Cardiac septum (tissue), 1 donor: ENCODE results near the gene CD6. TPM values are rescaled to one million over a fixed set of nuclear protein-coding genes. Genes with fewer than 3 reads are reported as not detected.

ENCODE experiments used
- DNase-seq: peaks from one replicate; pipeline ENCODE4 v3.0.0-alpha.2; 2020; ENCODE audit warnings: low spot score
- intact Hi-C: fragments of 100-400 bp; cut with DNase I; formaldehyde crosslinking; loops from one replicate; pipeline ENCODE4 v1.14.0; 2022
- total RNA-seq: library from RNA; stranded (reverse); fragmentation: NEBNext Ultra II Directional; extraction: Animal tissue kit (Norgen Biotek cat#: 25700); gene quantifications from one replicate; pipeline ENCODE4 v1.2.1, GENCODE V29; 2021
- donor health status: DM: no; HTN: no; CAD: no.

The CD6 gene
- total RNA-seq, 1 donor from 2014 or later: 0.86 TPM

DNA sequence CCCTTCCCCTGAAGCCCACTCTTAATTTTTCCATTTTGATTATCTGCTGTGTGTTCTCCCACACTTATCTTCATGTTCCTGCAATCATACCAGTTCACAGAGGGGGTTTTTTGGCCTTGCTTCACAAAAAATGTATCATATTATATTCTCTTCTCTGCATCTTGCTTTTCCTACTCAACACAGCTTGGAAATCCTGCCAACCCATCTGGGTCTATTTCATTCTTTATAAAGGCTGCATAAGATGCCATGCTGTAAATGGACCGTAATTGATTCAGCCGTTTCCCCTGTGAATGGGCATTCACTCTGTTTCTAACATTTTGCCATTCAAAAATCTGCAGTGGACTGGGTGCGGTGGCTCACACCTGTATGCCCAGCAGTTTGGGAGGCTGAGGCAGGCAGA is 30.5 kb downstream of the CD6 start:
- no peak for DNase-seq
- intact Hi-C loops: no loop called here

DNA sequence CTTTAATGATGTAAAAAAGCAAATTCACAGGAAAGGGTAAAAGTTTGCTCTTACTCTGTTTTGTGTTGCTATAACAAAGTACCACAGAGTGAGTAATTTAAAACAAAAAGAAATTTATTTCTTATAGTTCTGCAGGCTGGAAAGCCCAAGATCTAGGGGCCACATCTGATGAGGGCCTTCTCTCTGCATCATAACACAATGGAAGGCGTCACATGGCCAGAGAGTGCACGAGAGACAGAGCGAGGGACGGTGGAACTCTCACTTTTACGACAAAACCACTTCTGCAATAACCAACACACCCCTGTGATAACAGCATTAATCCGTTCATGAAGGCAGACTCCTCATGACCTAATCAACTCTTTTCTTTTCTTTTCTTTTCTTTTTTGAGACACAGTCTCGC is 31.1 kb downstream of the CD6 start:
- no peak for DNase-seq
- intact Hi-C loops: no loop called here

DNA sequence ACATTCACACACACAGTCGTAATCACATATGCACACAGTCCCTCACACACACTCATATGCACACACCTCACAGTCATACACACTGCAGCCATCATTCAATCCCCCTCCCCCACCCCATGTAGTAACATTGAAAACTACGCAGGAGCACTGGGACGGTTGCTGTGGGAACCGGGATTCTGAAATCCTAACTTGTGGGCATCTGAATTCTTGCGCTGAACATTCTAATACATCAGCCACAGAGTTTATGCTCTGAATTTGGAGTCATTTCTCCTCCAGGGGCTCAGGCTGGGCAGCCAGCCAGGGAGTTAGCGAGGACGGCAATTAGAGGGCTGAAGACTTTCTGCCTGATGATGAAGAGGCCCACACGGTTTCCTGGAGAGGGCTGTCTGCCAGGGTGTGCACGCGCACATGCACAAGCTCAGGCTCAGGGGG is 32.7 kb downstream of the CD6 start:
- no peak for DNase-seq
- intact Hi-C loops: no loop called here

DNA sequence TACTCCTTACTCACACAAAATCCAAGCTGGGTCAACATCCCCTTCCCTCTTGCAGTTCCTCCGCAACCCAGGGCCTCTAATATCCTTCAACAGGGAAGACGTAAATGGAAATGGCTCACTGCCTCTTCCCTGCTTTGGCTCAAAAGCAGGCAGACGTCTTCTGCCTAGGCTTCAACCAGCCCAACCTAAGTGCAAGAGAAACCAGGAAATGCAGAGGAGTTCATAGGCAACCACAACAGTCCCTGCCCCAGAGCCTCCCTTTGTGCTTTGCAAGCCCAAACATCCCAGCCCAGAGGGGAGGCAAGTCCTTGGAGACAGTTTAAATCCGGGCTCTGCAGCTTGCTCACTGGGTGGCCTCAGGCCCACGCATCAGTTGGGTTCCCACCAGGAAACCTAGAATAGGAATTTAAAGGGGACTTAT is 33.3 kb downstream of the CD6 start:
- intact Hi-C loops: no loop called here
- DNase-seq: no peak

DNA sequence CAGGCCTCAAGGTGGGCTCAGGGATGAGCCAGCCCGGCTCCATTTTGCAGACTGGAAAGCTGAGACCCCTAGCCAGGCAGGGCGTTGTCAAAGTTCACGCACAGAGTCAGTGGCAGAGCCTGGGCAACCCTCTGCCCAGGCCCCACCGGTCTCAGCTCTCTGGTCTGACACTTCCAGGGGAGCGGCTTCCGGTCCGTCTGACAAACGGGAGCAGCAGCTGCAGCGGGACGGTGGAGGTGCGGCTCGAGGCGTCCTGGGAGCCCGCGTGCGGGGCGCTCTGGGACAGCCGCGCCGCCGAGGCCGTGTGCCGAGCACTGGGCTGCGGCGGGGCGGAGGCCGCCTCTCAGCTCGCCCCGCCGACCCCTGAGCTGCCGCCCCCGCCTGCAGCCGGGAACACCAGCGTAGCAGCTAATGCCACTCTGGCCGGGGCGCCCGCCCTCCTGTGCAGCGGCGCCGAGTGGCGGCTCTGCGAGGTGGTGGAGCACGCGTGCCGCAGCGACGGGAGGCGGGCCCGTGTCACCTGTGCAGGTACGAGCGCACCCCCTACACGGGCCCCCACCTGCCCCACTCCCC is 36.0 kb downstream of the CD6 start:
- intact Hi-C loops: no loop called here
- DNase-seq: no peak

DNA sequence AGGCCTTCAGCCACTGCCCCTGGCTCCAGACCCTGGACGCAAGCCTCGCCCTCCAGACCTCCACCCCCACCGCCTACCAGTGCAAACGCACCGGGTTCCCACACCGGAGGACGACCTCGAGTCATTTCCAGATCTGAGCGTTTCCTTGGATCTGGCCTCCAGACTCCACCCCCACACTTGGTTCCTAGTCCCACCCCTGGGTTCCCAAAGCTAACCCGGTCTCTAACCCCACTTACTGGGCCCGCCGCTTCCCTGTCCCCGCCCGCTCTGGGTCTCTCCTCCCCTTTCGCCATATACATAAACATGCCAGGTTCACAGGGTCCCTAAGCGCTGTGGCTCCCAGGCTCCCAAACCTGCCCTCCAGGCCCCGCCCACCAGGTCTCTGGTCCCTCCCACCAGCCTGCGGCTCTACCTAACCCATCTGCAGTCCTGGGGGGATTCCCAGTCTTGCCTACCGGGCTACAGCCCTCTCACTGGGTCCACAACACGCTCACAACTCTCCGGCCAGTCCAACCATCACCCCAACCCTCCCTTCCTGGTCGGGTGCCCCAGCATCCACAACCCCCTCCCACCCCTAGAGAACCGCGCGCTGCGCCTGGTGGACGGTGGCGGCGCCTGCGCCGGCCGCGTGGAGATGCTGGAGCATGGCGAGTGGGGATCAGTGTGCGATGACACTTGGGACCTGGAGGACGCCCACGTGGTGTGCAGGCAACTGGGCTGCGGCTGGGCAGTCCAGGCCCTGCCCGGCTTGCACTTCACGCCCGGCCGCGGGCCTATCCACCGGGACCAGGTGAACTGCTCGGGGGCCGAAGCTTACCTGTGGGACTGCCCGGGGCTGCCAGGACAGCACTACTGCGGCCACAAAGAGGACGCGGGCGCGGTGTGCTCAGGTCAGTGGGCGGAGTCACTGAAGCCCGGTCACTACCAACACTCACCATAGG is 36.7 kb downstream of the CD6 start:
- DNase-seq: no peak
- intact Hi-C loops: no loop called here

DNA sequence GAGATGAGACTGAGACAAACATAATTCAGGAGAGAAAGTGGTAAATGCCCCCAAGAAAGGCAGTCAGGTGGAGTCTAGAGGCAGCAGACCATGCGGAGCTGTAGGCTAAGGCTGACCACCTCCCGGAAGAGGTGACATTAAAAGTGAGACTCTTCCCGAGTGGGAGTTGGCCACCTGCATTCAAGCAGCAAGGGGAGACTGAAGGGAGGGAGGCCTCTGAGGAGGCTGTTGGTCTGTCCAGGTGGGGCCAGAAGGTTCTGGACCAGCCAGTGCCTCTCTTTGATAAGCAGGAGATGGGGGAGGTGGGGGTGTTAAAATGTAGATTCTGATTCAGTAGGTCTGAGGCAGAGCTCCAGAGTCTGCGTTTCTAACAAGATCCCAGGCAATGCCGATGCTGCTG is 37.5 kb downstream of the CD6 start:
- intact Hi-C loops: no loop called here
- DNase-seq: no peak

DNA sequence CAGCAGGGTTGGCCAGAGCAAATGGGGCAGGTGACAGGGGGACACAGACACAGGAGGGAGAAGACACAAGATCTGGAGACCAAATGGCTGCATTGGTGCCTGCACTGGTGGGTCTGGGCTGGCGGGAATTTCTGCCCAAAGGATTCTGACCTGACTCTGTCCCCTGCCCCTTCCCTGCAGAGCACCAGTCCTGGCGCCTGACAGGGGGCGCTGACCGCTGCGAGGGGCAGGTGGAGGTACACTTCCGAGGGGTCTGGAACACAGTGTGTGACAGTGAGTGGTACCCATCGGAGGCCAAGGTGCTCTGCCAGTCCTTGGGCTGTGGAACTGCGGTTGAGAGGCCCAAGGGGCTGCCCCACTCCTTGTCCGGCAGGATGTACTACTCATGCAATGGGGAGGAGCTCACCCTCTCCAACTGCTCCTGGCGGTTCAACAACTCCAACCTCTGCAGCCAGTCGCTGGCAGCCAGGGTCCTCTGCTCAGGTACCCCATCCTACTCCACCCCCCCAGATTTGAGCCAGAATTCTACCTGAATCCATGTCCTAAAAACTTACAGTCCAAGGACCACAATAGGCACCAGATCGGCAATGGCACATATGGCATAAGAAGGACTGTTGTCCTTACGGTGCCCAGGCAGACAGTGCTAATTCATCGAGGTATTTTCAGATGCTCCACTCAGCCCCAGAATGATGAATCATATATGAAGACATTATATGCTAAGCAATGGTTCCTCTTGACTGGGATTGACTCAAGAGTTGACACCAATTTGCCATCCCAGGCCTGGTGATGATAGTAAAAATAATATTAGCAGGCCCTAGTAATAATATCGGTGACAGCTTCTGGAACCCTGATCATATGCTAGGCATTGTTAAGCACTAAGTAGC is 38.2 kb downstream of the CD6 start:
- no peak for DNase-seq
- intact Hi-C loops: no loop called here

DNA sequence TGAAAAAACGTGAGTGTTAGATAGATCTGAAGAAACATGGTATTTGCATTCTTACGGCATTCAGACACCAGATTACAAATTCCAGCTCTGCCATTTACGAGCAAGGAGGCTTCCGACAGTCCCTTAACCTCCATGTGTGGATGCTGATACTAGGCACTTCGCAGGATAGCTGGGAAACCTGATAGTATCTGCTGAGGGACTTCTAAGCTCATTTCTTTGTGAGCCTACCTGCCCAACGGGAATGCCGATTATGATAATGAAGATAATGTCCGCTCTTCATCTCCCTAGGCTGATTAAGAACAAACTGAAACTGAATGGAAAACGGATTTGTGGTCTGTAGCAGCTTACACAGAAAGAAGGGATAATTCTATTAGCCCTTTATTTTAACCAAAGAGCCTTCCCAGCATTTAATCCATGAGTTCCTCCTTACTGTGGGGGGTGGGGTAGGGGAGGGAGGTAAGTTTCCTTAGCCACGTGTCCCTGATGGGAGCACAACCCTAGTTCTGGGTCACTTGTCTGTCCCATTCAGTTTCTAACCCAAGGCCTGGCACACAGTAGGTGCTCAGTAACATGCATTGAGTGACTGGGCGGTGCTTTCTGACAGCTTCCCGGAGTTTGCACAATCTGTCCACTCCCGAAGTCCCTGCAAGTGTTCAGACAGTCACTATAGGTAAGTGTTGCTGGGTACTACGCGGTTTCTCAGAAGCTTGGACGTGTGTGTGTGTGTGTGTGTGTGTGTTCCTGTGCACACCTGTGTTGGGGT is 39.2 kb downstream of the CD6 start:
- DNase-seq: no peak
- intact Hi-C loops: no loop called here

DNA sequence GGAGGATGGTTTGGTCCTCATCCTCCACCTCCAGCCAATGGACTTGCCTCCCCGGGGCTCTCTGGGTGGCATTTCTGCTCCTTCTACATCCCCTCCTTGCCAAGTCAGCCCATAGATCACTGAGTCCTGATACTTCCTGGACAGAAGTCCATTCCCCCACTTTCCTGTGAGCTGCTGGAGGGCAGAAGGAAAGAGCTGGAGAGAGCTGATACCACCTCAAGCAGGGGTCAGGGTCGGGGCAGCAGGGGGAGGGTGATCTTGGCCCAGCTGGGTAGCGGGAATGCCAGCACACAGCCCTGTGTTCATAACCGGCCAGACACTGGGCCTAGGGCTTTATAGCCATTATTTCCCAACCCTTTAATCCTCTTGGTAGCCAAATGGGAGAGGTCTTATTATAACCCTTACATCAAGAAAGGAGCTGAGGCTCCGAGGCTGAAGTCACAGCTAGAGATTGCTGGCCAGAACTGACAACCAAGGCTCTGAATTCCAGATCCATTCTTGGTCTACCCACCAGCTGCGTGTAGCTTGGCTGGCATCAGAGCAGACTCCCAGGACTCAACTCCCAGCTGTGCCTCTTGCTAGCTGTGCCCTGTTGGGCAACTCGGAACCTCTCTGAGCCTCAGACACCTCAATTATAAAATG is 39.9 kb downstream of the CD6 start:
- no peak for DNase-seq
- intact Hi-C loops: no loop called here

DNA sequence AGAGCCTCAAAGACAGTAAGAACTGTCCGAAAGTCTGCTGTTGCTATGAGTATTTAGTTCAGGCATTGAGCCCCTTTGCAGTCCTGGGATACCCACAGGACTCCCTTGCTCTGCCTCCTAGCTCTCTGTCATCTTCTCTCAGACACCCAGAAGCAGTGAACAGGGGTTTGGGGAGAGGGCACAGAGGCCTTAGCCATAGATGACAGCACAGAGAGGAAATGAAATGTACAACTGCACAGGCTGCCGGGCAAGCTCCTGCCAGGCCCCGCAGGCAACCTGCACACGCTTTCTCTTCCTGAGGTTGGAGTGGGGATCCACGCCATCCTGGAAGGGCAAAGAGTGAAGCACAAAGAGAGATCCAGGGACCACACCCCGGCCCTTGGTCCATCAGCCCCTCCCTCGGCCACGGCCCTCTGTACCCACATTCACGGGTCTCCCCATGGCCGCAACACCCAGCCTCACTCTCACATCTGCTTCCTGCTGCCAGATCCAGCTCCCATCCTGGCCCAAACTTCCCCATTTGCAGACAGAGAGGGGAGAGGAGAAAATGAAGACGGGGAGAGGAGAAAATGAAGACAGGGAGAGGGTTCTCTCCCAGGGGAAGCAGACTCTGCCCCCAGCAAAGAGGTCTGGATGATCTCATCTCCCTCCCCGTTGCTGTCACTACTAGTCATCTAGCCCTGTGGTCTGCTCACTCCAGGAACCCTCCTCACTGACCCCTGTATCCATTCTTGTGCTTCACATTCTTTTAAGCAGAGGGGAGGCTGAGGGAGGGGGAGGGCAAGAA is 40.7 kb downstream of the CD6 start:
- intact Hi-C loops: no loop called here
- DNase-seq: no peak

DNA sequence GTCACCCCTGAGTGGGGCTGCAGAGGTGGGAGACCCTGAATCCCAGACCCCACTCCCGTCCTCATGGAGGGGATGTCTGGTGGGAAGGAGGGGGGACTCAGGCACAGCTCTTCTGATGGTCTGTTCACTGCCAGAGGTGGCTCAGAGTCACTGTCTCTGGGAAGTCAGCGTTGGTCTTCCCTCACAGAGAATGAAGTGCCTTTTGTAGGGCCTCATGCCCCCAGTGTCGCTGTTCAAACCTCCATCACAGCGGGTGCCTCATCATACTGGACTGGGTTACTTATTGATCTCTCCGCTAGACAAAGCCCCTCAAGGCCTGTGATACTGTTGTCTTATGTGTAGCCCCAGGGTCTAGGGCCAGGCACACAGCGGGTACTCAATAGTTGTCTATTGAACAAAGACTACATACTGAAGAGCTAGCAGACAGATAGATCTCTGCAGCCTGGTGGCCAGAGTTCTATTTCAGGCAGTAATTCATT is 41.3 kb downstream of the CD6 start:
- DNase-seq: no peak
- intact Hi-C loops: no loop called here

DNA sequence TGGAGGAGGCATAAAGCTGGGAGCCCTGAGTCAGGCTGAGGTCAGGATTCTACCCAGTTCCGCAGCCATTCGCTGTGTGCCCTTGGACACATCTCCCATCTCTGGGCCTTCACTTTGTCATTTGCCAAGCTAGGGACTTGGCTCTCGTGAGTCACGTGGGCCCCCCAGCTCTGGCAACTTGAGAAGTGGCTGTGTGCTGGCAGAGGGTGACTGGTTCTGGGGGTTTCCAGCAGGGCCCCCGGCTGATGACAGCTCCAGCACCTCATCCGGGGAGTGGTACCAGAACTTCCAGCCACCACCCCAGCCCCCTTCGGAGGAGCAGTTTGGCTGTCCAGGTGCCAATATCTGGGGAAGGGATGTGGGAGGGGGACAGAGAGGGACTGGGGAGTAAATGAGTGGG is 46.6 kb downstream of the CD6 start:
- no peak for DNase-seq
- intact Hi-C loops: no loop called here

DNA sequence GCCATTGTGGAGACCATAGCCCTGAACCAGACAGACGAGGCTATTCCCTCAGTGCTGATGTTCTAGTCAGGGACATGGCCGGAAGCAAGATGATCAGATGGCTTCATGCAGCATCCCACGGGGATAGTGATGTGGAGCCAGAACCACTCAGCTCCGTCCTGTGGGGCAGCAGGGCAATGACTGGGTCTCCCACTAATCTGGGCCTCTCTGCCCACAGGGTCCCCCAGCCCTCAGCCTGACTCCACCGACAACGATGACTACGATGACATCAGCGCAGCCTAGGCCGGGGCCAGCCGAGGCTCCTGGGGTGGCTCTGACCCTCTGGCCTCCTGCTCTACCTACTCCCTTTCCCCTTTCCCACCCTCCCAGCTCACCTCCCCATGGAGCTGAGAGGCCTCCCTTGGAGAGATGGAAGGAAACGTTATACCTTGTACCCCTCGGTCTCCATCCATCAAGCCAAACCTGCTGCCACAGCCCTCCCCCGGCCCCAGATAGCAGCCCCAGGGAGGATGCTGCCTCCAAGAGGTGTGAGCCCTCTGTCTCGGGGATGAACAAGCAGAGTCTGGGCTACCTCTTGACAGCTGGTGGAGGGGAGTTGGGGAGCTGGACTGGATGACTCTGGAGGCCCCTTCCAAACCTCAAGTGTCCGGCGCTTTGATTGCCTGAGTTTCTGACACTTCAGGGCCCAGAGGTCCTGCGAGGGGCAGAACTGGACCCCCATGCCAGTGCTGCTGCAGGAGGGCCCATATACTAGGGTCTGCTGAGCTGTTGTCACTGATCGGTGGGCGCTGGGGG is 47.8 kb downstream of the CD6 start:
- intact Hi-C loops: no loop called here

DNA sequence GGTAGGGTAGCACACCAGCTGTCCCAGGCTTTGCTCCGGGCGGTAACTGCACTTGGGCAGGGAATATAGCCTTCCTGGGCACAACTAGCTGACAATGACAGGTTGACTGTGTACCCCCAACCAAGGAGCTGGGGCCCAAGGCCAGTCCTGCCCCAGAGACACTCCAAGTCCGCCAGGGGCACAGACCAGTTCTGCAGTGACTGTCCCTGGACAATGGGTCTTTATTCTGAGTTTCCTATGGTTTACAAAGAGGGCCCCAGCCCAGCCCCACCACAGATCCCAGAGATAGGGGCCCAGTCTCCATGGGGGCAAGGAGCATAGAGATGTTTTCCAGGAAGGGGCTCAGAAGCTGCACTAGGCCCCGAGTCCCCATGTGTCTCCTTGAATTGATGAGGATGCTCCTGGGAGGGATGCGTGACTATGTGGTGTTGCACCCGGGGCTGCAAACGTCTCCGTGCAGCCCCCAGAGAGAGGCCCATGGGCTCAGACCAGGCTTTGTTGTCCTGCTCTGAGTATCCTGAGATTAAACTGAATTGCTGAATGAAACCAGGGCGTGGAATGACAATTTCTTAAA is 48.4 kb downstream of the CD6 start:
- intact Hi-C loops: no loop called here
- peak; percentile 67 for DNase-seq

More for the DNA sequence above, 47.8 kb downstream of the CD6 start:
- peak; percentile 59 for DNase-seq

DNA sequence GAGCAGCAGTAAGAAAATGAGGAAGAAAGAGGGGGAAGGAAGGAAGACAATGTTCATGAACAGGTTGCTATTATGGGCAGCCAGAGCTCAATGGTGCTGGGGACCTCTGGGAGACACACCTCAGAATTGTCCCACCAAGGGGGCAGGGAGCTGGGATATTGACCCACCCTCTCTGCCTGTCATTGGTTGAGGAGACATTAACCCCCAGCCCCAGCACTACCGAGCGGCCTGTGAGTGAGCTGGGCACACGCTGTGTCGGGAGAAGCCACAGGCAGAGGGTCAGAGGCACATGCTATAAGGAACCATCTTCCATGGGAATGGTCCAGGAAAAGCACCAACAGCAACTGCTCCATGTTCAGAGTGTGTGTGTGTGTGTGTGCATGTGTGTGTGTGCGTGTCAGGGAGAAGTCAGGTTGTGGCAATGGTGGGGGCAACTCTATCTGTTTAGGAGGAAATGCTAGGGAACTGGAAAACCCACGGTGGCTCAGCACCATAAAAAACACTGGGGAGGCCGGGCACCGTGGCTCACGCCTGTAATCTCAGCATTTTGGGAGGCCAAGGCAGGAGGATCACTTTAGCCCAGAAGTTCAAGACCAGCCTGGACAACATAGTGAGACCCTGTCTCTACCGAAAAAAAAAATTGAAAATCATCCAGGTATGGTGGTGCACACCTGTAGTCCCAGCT is 49.2 kb downstream of the CD6 start:
- intact Hi-C loops: no loop called here
- DNase-seq: peak; percentile 31
